Right atrium auricular region (tissue), 2 donors: ENCODE results near the gene PRPF38A. TPM values are rescaled to one million over a fixed set of nuclear protein-coding genes. Genes with fewer than 3 reads are reported as not detected.

ENCODE experiments used
- DNase-seq: peaks from one replicate; pipeline ENCODE4 v3.0.0-alpha.2; 2019; ENCODE audit warnings: low spot score
- H3K27ac ChIP-seq, 2 donors: fragments of 200-600 bp; sonication (generic); 1 replicate in 1 of 2; 2 replicates in 1 of 2; pipeline ENCODE4 v1.5.1; 2016 to 2019
- H3K27me3 ChIP-seq, 2 donors: fragments of 200-600 bp; sonication (generic); one replicate each; pipeline versions ENCODE4 v1.5.1 to v1.6.0; 2017 to 2019
- H3K36me3 ChIP-seq: fragments of 200-600 bp; sonication (generic); one replicate; pipeline ENCODE4 v1.5.1; 2016
- H3K4me1 ChIP-seq, 2 donors: fragments of 200-600 bp; sonication (generic); one replicate each; pipeline versions ENCODE4 v1.5.1 to v1.6.0; 2017 to 2019
- H3K4me3 ChIP-seq, 2 donors: fragments of 200-600 bp; sonication (generic); 1 replicate in 1 of 2; 2 replicates in 1 of 2; pipeline ENCODE4 v1.5.1; 2017 to 2019; ENCODE audit warnings: mild to moderate bottlenecking in 1 of 2, moderate library complexity in 1 of 2
- H3K9me3 ChIP-seq, 2 donors: fragments of 200-600 bp; sonication (generic); one replicate each; pipeline ENCODE4 v1.5.1; 2019
- total RNA-seq, 2 donors: library from RNA; depleted of rRNA; stranded (reverse); fragments of >200 nt; gene quantifications; one replicate each; pipeline ENCODE4 v1.1.0, GENCODE V29; 2016
- TF ChIP-seq, protein P1 (sequence below), 2 donors: fragments of 200-600 bp; sonication (generic); IDR thresholded peaks; one replicate each; pipeline ENCODE4 v1.5.1; 2019; ENCODE audit warnings: antibody characterized with exemption in 2 of 2

PRPF38A gene
- total RNA-seq, 2 donors from 2014 or later = 5.9 to 7.2 TPM

DNA sequence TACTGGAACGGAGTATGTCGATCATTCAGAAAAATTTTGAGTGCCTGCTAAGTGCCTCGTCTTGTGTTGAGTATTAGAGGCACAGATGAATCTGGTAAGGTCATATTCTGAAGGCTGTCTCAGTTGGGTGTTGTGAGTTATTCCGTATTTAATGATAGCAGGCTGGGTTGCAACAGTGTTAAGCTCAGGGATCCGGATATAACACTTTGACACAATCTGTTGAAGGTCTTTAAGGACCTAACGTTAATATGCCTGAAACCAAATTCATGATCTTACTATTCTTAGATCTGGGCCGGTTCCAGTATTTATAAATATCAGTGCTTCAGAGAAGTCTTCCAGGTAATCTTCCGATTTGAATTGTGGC, 555 bp downstream of the PRPF38A start:
- Histone ChIP-seq H3K27ac (peak overlapping the region; percentile 86 to 87), H3K9me3 (no peaks in the 10 kb centered on the region), H3K27me3 (no peaks in the 10 kb centered on the region), H3K4me1 (peaks cover 0 to 24% of the 10 kb centered on the region in 2 donors), H3K36me3 (peaks cover 35% of the 10 kb centered on the region), H3K4me3 (peak overlapping the region; percentile 73 to 83)
- TF ChIP-seq, protein P1, sequence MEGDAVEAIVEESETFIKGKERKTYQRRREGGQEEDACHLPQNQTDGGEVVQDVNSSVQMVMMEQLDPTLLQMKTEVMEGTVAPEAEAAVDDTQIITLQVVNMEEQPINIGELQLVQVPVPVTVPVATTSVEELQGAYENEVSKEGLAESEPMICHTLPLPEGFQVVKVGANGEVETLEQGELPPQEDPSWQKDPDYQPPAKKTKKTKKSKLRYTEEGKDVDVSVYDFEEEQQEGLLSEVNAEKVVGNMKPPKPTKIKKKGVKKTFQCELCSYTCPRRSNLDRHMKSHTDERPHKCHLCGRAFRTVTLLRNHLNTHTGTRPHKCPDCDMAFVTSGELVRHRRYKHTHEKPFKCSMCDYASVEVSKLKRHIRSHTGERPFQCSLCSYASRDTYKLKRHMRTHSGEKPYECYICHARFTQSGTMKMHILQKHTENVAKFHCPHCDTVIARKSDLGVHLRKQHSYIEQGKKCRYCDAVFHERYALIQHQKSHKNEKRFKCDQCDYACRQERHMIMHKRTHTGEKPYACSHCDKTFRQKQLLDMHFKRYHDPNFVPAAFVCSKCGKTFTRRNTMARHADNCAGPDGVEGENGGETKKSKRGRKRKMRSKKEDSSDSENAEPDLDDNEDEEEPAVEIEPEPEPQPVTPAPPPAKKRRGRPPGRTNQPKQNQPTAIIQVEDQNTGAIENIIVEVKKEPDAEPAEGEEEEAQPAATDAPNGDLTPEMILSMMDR (IDR thresholded peaks at IDR 0.05) = no peak
- DNase-seq = no peak

DNA sequence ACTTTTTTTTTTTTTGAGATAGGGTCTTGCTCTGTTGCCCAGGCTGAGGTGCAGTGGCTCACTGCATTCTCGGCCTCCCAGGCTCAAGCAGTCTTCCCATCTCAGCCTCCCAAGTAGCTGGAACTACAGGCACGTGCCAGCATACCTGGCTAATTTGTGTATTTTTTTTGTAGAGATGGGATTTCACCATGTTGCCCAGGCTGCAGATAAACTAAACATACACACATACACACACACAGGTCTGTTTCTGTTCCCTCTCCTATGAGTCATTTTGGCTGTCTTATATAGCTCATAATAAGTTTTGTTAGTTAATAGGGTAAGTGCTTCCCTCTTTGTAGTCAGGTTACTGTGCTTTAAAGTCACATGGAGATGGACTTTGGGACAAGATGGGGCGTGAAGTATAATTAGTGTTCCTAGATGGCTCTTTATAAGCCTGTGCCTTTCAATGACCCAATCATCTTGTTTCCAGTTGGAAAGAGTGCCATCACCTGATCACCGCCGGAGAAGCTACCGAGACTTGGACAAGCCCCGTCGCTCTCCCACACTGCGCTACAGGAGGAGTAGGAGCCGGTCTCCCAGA, 9.1 kb downstream of the PRPF38A start:
- TF ChIP-seq, protein P1 (IDR thresholded peaks at IDR 0.05) = no peak
- DNase-seq = no peak
- H3K27me3 ChIP-seq = no peaks in the 10 kb centered on the region
- no peaks in the 10 kb centered on the region for H3K9me3 ChIP-seq
- no peaks in the 10 kb centered on the region for H3K4me1 ChIP-seq
- H3K36me3 ChIP-seq = peaks cover 96% of the 10 kb centered on the region
- H3K4me3 ChIP-seq = no peak overlapping the region
- H3K27ac ChIP-seq = no peak overlapping the region

DNA sequence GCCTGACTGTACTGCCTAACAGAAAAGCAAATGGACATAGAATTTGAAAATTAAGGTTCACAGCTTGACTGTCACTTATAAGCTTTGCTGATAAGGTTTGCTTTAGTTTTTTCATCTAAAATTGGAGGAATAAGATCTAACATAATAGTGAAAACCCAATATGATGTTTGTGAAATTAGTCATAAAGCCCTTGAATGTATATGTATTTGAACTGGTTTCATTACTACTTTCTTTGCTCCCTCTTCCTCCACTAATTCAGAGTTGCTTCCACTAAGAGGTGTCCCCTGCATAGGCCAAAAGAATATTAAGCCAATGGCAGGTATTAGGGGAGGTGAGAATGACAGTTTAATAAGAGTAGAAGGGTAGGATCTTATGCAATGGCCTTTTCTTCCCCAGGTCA, 10.5 kb downstream of the PRPF38A start:
- no peak overlapping the region for H3K27ac ChIP-seq
- DNase-seq = no peak
- no peaks in the 10 kb centered on the region for H3K9me3 ChIP-seq
- no peak overlapping the region for H3K4me3 ChIP-seq
- peaks cover 96% of the 10 kb centered on the region for H3K36me3 ChIP-seq
- TF ChIP-seq, protein P1 (IDR thresholded peaks at IDR 0.05) = no peak
- H3K4me1 ChIP-seq = no peaks in the 10 kb centered on the region
- no peaks in the 10 kb centered on the region for H3K27me3 ChIP-seq

DNA sequence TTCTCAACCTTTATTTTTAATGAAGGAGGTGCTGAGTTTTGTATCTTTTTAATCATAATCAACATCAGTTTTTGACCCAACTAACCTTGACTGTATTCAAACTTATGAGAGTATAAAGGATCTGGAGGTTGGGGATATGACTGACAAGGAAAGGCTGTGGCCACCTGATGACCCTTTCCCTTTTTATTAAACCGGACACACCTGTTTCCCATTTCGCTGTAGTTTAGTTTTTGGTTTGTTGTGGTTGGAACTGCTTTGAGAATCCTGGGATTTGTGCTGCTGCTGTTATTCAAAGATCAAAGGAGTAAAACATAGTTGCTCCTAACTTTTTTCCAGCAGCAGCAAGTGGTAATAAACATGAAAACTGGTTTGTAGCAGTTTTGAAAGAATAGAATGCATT, 12.4 kb downstream of the PRPF38A start:
- Histone ChIP-seq H3K36me3 (peaks cover 87% of the 10 kb centered on the region), H3K9me3 (no peaks in the 10 kb centered on the region), H3K4me1 (no peaks in the 10 kb centered on the region), H3K27ac (no peak overlapping the region), H3K27me3 (no peaks in the 10 kb centered on the region), H3K4me3 (no peak overlapping the region)
- TF ChIP-seq, protein P1 (IDR thresholded peaks at IDR 0.05) = no peak
- no peak for DNase-seq

DNA sequence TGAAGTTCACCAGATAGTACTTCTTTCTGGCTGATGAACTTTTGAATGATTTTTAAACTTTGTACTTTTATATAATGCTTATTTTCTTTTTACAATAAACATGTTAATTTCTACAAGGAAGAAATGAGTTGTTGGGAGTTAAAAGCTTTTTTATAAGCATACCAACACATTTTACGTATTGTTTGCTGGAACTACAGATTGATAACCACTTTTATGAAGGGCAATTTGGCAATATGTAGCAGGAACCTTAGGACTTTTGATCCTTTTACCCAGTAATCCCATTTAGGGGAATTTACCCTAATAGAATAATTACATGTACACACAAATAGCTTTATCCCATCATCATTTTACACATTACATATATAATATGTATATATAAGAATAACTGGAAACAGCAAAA, 16.3 kb downstream of the PRPF38A start:
- TF ChIP-seq, protein P1 (IDR thresholded peaks at IDR 0.05) = no peak

DNA sequence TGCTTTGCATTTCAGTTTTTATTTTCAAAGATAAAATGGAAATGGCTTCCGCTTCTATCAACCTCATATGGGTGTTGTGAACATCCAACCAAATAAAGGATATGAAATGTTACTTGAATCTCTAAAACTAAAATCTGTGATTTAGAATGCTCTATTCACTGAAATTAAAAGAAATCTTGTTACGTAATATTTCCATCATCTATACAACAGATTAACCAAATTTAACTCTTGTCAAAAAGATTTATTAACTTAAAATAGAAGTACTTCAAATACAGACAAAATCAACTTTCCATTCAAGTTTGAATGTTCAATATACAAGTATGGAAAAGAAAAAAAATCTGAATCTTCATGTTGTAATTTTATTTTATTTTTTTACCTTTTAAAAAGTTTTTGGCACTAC, 18.7 kb downstream of the PRPF38A start:
- DNase-seq = no peak
- H3K4me3 ChIP-seq = no peak overlapping the region
- no peak overlapping the region for H3K27ac ChIP-seq
- H3K4me1 ChIP-seq = peaks cover 0 to 7% of the 10 kb centered on the region in 2 donors
- H3K27me3 ChIP-seq = no peaks in the 10 kb centered on the region
- H3K36me3 ChIP-seq = peaks cover 35% of the 10 kb centered on the region
- TF ChIP-seq, protein P1 (IDR thresholded peaks at IDR 0.05) = no peak
- no peaks in the 10 kb centered on the region for H3K9me3 ChIP-seq

More for the DNA sequence above, 16.3 kb downstream of the PRPF38A start:
- H3K4me1 ChIP-seq = peaks cover 0 to 7% of the 10 kb centered on the region in 2 donors
- no peak for DNase-seq
- peaks cover 58% of the 10 kb centered on the region for H3K36me3 ChIP-seq
- no peak overlapping the region for H3K27ac ChIP-seq
- H3K27me3 ChIP-seq = no peaks in the 10 kb centered on the region
- no peak overlapping the region for H3K4me3 ChIP-seq
- no peaks in the 10 kb centered on the region for H3K9me3 ChIP-seq
